Measurements from ENCODE around the gene SBNO2. TPM values are rescaled to one million over a fixed set of nuclear protein-coding genes. Genes with fewer than 3 reads are reported as not detected.

The SBNO2 gene
- total RNA-seq, 4 donors from 2014 or later = 22.8 to 69.0 (median 25.5) TPM

Other genes with a start within 250 kb of the SBNO2 start
- 1 to 10 TPM; 2.6 to 7.7 (median 3.9) TPM for gene ARID3A, start 248.2 kb downstream of the SBNO2 start, total RNA-seq
- 10 to 100 TPM; 15.2 to 73.5 (median 46.8) TPM for gene WDR18, start 189.9 kb downstream of the SBNO2 start, total RNA-seq
- gene GRIN3B, start 173.8 kb downstream of the SBNO2 start, total RNA-seq = under 1 TPM in 1 of 4 donors, not detected in 3; 0.22 TPM
- 100 to 1,000 TPM; 162 to 238 (median 192) TPM for gene TMEM259, start 153.1 kb downstream of the SBNO2 start, total RNA-seq
- not detected for gene RNU6-2, start 152.7 kb downstream of the SBNO2 start, total RNA-seq
- gene CNN2, start 147.7 kb downstream of the SBNO2 start, total RNA-seq = 10 to 100 TPM; 60.7 to 88.2 (median 82.2) TPM
- gene ABCA7, start 134.2 kb downstream of the SBNO2 start, total RNA-seq = 10 to 100 TPM; 15.5 to 58.7 (median 29.8) TPM
- gene ARHGAP45, start 107.1 kb downstream of the SBNO2 start, total RNA-seq = 10 to 100 TPM; 11.5 to 19.8 (median 14.4) TPM
- 100 to 1,000 TPM in 3 of 4 donors, 10 to 100 TPM in 1; 87.6 to 264 (median 163) TPM for gene POLR2E, start 78.9 kb downstream of the SBNO2 start, total RNA-seq
- gene GPX4, start 70.3 kb downstream of the SBNO2 start, total RNA-seq = 100 to 1,000 TPM; 350 to 485 (median 414) TPM
- 10 to 100 TPM; 60.2 to 83.4 (median 71.1) TPM for gene STK11, start 31.5 kb upstream of the SBNO2 start, total RNA-seq
- 1 to 10 TPM in 3 of 4 donors, under 1 TPM in 1; 0.73 to 3.2 (median 1.5) TPM for gene CBARP, start 63.7 kb upstream of the SBNO2 start, total RNA-seq
- gene ATP5F1D, start 67.5 kb upstream of the SBNO2 start, total RNA-seq = 100 to 1,000 TPM in 1 of 4 donors, 10 to 100 TPM in 3; 39.2 to 182 (median 83.0) TPM
- 10 to 100 TPM; 16.2 to 89.2 (median 17.9) TPM for gene MIDN, start 74.3 kb upstream of the SBNO2 start, total RNA-seq
- 1,000 to 10,000 TPM in 2 of 4 donors, 100 to 1,000 TPM in 2; 679 to 1,194 (median 893) TPM for gene CIRBP, start 95.1 kb upstream of the SBNO2 start, total RNA-seq
- 100 to 1,000 TPM in 1 of 4 donors, 10 to 100 TPM in 3; 50.8 to 114 (median 64.6) TPM for gene FAM174C, start 101.3 kb upstream of the SBNO2 start, total RNA-seq
- not detected for gene EFNA2, start 111.6 kb upstream of the SBNO2 start, total RNA-seq
- 100 to 1,000 TPM in 2 of 4 donors, 10 to 100 TPM in 2; 75.2 to 185 (median 108) TPM for gene NDUFS7, start 209.6 kb upstream of the SBNO2 start, total RNA-seq
- gene GAMT, start 227.3 kb upstream of the SBNO2 start, total RNA-seq = 10 to 100 TPM; 22.2 to 39.5 (median 29.1) TPM
- gene DAZAP1, start 233.3 kb upstream of the SBNO2 start, total RNA-seq = 10 to 100 TPM; 34.4 to 77.3 (median 67.7) TPM